GM21786 (cell line): ENCODE results near the gene KIF9.
"Not testable (repeated sequence)": the region's sequence is repeated elsewhere in the genome, so short reads cannot be mapped to it uniquely, and the experiment has no call there.

Experiments used
- ATAC-seq: cut with Tn5 transposase; IDR thresholded peaks from one replicate; pipeline ENCODE4 v1.9.1; 2021; ENCODE audit not compliant: unreplicated experiment

Gene KIF9

DNA sequence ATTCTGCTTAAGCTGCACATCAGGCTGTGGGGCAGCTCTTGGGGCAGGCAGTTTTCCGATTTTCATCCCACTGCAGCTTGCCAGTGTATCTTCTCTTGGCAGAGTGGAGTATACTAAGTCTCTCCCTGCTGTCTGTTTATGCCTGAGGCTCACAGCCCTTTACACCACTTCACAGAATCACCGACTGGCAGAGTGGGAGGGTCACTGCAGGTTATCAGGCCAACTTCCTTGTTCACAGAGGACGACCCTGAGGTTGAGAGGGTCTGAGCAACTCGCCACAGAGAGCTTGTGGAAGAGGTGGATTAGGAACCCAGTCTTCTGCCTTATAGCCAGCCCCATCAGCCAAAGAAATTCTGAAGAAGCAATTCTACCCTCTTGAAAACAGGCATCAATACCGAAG is 30.9 kb downstream of the KIF9 start:
- no peak for ATAC-seq

DNA sequence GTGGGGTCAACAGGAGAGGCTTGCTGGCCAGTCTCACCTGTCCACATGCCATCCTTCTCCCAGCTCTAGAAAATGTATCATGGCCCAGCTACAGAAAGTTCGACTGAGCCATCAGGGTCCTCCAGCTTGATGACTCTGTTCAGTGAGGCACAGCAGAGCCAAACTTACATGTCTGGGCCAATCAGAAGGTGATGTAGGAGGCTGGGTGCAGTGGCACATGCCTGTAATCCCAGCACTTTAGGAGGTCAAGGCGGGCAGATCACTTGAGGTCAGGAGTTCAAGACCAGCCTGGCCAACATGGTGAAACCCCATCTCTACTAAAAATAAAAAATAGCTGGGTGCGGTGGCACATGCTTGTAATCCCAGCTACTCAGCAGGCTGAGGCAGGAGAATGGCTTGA is 31.5 kb downstream of the KIF9 start:
- not testable (repeated sequence) for ATAC-seq

DNA sequence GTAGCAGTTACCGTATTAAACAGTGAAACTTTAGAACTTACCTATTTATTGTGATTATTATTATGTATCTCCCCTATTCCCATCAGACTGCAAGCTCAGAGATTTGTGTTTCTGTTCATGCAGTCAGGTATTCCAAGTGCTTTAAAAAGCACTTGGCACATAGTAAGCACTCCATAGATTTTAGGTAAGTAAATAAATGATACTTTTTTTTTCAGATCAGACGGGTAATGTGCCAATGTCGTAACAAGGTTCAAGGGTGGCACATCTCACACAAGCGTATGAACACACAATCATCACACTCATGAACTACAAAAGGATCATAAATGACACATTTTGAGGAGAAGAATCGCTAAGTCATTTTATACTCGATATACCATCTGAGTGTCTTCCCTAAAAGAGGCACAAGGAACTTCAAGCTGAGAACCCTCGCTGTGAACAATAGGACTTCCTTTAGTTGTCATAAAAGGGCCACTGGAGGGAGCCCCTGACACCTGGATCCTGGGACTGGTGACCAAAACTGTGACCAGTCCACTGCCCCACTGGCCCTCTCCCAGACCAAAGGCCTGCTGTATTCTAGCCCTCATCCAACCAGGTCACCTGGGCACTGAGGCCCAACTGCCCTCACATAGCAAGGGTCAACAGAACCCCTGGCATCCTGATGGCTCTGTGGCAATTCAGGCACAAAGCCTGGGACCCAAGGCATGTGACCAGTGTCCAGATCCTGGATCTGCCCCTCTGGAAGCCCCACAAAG is 32.1 kb downstream of the KIF9 start:
- no peak for ATAC-seq

DNA sequence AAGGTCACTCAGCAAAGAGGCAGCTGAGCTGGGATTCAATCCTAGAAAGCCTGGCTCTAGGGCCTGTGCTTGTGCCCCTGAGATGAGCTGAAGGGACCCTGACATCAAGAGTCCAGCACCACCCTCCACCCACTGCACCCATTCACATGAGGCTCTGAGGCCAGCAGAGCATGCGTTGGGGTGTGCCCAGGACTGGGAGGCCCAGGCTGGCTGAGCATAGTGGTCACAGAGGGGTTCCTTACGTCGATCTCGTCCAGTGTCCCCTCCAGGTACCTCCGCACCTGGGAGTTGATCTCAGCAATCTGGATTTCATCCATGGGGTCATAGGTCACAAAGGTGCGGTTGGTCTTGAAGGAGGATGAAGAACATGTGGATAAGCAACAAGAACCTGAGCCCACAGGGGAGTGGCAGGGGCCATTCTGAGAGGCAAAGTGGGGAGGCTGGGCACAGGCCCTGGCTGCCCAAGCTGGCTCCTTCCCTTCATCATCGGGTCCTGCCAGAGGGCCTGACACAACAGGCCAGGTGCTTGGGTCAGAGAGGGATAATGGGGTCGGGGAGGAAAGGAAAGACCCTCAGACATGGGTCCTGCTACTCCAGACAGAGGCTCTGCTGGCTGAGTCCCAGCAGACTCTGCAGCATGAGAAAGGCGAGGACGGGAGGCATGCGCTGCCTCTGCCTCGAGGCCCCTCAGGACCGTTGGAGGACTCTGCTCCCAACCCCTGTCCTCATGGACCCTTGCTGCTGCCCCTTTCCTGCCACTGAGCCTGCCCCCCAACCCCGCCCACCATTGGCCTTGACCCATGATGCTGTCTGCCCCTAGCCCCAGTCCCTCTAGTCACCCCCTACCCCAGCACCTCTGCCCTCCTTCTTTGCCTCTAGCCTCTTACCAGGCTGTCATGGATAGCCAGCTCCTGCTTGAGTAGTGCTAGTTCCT is 35.2 kb downstream of the KIF9 start:
- no peak for ATAC-seq

DNA sequence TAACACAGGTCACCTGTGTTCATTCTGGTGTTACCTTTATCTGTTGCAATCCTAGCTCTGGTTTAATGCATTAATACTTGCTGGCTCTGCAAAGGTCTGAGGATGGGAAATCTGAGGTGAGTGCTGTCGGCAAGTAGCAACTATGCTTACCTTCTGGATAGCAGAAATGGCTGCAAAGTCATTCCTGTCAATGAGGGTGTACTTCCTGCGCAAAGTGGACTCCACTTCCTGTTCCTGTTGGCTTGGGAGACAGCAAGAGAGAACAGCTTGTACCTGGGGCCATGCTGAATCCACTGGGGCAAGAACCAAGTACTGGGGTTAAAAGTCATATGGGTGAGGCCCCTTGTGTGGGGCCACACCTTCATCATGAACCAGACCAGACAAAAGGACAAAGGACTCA is 37.3 kb downstream of the KIF9 start:
- ATAC-seq = no peak

DNA sequence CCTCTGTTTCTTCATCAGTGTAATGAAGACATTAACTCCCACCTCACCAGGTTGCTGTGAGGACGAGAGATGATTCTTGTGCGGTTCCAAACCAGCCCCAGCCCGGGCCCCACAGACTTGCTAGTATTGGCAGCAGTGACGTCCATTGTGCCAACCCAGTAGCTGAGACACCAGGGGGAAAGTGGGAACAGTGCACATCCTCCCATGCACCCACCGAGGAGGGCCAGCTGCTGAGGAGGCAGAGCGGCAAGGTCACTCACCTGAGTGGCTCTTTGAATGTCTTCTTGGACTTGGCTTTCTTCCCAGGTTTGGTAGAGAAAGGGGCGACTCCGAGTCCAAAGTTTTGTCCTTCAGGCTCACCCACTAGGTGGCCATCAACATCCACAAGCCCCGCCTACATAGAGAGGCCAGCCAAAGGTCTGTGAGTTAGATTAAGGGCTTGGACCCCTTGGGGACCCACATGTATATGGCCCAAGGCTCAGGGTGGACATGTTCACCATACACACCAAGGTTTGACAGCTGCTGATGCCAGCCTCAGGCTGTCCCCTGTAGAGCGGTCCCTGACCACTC is 38.0 kb downstream of the KIF9 start:
- no peak for ATAC-seq

DNA sequence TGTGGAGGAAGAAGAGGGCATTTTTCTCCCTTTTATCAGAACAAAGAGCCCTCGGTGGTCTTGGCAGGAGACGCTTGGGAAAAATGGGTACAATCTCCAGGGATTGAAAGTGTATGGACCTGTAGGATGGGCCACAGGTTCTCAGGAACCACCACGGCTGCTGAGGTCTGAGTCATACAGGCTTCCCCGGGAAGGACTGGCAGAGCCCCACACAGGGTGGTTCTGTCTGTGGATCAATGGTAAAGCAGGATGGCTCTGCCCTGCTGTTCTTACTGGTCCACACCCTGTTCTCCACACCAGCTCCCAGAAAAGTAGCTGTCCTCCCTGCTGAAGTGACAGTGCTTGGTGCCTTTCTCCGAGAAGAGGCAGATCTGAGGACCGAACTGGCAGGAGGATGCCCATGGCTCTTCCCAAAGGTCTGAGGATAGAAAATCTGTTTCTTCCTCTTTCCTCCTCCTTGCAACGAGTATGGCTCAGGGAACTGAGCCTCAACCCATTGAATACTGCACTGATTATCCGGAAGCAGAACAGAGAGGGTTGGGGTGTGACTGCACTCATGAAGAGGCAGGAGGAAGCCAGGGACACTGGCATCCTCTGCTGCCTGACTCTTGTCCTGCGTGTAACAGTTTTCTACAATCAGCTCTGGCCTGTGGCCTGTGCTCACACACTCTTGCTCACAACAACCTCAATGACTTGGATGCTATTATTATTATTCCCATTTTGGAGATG is 39.0 kb downstream of the KIF9 start:
- ATAC-seq = no peak

DNA sequence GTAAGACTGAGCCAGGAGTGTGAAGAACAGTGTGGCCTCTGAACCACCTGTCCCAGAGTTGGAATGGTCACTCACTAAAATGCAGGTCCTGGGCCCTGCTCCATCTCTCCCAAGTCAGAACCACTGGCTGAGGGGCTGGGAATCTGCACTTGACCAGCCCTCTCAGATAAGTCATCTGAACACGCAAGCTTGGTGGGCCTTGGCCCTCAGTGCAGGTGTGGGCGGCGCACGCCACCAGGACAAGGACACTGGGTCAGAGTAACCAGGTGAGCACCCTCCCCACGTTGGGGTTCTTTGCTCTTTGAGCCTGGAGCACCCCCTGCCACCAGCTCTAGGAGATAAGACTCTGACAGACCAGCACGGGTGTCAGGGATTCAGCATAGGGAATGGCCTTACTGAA is 42.7 kb downstream of the KIF9 start:
- ATAC-seq = no peak

DNA sequence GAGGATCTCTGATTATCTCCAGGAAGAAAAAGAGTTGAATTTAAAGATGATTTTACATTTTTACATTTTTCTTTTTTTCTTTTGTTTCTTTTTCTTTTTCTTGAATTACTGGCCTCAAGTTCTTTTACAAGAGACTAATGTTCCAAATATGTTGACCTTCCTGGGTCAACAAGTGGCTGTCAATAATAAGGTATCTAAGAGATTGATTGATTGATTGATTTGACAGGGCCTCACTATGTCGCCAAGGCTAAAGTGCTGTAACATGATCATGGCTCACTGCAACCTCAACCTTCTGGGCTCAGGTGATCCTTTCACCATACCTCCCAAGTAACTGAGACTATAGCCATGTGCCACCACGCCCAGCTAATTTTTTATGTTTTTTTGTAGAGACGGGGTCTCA is 44.6 kb downstream of the KIF9 start:
- no peak for ATAC-seq

DNA sequence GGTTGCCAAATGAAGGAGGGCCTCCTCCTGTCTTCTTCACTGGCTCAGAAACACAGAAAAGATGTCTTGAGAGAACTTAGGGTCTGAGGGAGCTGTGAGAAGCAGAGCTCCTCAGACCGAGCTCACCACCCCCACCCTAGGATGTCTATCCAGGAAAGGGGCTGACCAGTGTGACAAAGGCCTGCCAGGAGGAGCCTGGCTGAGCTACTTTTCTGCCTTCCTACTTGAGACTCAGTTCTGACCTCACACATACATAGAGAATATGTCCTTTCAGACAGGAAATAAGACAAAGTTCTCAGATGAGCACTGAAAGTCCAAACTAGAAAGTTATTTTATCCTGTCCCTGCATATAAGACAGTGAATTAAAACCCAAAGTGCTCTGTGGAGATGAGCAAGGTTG is 54.5 kb downstream of the KIF9 start:
- peak; percentile 60 for ATAC-seq

DNA sequence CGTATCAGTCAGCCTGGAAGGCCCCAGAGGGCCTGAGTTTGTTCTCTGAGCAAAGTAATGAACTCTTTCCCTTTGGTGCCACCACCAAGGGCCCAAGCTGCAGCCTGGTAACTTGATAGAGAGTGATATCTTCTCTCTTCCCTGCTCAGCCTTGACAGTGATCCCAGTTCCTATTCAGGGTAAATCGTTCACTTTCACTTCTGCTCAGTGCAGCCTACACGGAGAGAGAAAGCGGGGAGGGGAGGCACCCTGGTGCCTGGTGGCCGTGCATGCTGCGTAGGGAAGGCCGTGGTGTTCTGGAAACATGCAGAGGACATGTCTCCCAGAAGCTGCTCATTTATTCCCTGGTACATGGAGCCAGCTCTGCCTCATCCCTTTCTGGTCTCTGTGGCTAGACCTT is 54.9 kb downstream of the KIF9 start:
- peak; percentile 57 for ATAC-seq

DNA sequence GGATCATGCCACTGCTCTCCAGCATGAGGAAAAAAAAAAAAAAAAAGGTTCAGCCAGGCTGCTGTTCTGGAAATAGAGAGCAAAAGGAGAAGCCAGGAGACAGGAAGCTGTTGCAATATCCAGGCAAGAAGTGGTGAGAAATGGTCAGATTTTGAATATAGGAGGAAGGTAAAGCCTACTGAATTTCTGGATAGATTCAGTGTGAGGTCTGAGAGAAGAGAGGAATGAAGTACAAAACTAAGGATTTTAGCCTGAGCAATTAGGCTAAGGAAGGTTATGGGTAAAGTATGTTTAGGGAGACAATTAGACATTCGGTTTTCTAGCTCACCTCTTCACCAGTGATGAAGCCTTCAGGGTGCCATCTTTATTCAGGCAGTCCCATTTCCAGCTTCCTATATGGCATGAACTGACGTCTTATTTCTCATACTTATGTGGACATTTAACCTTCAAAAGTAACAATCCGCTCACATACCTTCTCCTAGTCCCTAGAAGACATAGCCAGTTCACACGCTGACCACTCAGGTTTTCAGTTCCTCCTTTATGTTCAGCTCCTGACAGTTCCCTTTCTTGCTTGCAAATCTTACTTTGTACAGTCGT is 57.2 kb downstream of the KIF9 start:
- peak; percentile 49 for ATAC-seq

DNA sequence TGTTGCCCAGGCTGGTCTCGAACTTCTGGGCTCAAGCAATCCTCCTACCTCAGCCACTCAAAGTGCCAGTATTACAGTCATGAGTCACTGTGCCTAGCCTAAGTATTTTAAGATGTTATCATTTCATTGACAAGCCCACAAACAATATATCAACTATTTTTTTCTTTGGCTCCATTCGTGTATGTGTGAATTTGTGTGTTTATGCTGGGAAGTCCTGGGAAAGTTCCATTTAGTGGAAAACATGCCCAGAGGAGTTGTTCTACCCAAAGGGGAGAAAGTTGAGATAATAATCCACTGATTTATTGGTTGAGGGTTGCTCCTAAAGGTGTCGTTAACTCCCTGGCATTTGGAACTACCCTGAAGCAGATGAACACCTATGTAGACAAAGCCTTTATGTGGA is 58.8 kb downstream of the KIF9 start:
- no peak for ATAC-seq

DNA sequence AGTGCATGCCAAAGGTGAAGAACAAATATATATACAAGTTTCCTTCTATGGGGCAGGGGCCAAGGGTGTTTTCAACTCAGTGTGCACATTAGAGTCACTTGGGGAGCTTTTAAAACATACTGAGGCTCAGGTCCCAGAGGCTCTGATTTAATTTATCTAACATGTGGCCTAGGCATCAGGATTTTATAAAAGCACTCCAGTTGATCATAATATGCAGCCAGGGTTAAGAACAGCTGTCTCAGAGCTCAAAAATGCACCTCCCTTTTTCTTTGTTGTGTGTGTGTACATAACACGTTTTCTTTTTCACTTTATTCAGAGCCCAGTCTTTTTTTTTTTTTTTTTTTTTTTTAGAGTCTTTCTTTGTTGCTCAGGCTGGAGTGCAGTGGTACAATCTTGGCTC is 60.8 kb downstream of the KIF9 start:
- ATAC-seq = no peak

DNA sequence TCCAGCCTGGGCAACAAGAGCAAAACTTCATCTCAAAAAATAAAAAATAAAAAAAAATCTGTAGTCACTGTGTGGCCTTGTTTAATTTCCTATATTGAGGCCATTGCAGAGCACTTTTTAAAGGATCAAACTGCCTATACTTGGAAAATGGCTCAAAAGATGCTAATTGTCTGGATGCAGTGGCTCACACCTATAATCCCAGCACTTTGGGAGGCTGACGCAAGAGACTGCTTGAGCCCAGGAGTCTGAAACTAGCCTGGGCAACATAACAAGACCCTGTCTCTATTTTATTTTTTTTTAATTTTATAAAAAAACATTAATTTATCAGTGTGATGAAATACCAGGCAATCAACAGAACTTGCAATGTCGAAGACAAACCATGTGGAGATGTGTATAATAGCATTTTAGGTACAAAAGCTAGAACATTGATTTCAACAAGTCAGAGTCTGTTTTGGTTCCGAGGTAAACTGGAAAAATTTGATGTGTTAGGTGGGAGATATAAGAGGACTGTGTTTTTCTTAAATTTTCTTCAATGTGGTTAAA is 71.7 kb downstream of the KIF9 start:
- ATAC-seq = no peak

DNA sequence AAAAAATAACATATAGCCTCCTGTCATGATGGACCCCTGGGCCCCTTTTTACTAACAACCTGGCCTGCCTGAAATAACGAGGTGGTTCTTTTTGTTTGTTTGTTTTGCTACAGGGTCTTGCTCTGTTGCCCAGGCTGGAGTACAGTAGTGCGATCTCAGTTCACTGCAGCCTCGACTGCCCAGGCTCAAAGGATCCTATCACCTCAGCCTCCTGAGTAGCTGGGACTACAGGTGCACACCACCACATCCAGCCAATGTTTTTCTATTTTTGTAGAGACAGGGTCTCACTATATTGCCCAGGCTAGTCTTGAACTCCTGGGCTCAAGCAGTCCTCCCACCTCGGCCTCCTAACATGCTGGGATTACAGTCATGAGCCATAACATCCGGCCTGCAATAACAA is 76.6 kb downstream of the KIF9 start:
- not testable (repeated sequence) for ATAC-seq

DNA sequence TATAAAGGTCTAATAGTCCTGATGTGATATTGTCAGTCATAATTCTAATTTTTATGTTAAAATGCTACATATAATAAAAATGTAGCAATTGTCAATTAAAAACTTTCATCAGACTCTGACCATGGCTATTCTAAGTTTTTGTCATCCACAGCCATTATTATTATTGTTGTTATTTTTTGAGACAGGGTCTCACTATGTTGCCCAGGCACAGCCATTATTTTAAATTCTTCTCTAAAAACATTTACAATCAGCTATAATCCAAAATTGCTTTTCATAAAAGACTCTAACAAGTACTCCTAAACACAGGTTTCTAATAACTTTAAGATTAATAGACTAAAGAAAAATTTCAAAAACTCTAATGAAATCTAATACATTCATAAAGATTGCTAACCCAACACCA is 77.7 kb downstream of the KIF9 start:
- no peak for ATAC-seq

DNA sequence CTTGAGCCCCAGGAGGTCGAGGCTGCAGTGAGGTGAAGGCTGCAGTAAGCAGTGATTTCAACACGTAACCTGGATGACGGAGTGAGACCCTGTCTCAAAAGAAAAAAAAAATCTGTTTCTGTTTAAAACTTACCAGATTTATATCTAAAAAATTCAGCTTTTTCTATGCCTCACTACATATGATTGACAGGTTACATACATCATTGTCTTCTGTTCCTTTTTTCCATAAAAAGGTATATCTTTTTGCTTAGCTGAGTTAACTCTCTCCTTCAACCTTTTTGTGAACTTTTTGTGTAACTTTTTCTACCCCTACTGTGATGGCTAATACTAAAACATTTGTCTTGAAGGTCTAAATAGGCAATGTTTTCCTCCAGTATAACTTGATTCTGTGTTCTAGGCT is 80.1 kb downstream of the KIF9 start:
- no peak for ATAC-seq

DNA sequence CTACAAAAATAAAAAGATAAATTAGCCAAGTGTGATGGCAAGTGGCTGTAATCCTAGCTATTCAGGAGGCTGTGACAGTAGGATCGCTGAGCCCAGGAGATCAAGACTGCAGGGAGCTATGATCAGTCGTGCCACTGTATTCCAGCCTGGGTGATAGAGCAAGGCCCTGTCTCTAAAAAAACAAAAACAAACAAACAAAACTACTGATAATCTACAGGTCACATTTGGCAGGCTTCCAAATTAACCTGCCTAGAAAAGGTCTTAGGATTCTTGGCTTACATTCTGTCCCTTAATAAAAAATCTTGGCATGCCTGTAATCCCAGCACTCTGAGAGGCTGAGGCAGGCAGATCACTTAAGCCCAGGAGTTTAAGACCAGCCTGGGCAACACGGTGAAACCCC is 85.3 kb downstream of the KIF9 start:
- no peak for ATAC-seq

DNA sequence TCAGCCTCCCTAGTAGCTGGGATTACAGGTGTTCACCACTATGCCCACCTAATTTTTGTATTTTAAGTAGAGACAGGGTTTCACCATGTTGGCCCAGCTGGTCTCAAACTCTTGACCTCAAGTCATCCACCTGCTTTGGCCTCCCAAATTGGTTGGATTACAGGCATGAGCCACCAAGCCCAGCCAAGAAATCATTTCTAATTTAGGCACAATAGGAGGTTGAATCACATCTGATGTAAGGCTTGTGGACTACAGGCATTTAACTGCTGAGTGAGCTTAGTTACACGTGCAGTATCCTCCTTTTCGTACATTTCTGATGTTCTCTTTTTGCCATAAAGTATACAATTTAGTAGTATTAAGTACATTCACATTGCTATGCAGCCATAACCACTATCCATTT is 87.6 kb downstream of the KIF9 start:
- ATAC-seq = no peak
